Forelimb muscle (tissue), 1 donor: Measurements from ENCODE around the gene RACK1. TPM values are rescaled to one million over a fixed set of nuclear protein-coding genes. Genes with fewer than 3 reads are reported as not detected.
"Not testable (repeated sequence)": the region's sequence is repeated elsewhere in the genome, so short reads cannot be mapped to it uniquely, and the experiment has no call there.

Experiments used
- DNase-seq: peaks from one replicate; pipeline ENCODE4 v3.0.0-alpha.2; 2013; ENCODE audit warnings: low read depth
- polyA plus RNA-seq: library from polyadenylated mRNA; unstranded; fragments of 120-200 nt; gene quantifications from one replicate; pipeline ENCODE4 v1.2.1, GENCODE V29; 2013; ENCODE audit not compliant: insufficient read length

RACK1 gene
- polyA plus RNA-seq, result 3,643 TPM

GRCh38 chr5:181243564-181244343 is at the start of gene RACK1:
Gene RACK1 (minus strand): TSS chr5:181243906. CDS start chr5:181243800, 106 bp downstream.
- DNase-seq, result peak; percentile 77

- not testable (repeated sequence) for DNase-seq
Observed at GRCh38 chr5:181287331-181287730, 43.6 kb upstream of the RACK1 start.

GRCh38 chr5:181285962-181286705 is 42.4 kb upstream of the RACK1 start:
- DNase-seq, result not testable (repeated sequence)

- DNase-seq, result not testable (repeated sequence)
Observed at GRCh38 chr5:181283841-181284755, 40.4 kb upstream of the RACK1 start.

GRCh38 chr5:181283347-181283746 is 39.6 kb upstream of the RACK1 start:
- no peak for DNase-seq

- DNase-seq, result no peak
Observed at GRCh38 chr5:181282874-181283273, 39.2 kb upstream of the RACK1 start.

- DNase-seq, result not testable (repeated sequence)
Observed at GRCh38 chr5:181282415-181282814, 38.7 kb upstream of the RACK1 start.

GRCh38 chr5:181281984-181282316 is 38.2 kb upstream of the RACK1 start:
- DNase-seq, result no peak

- DNase-seq, result no peak
Observed at GRCh38 chr5:181281077-181281983, 37.6 kb upstream of the RACK1 start.

- no peak for DNase-seq
Observed at GRCh38 chr5:181280251-181280762, 36.6 kb upstream of the RACK1 start.

- not testable (repeated sequence) for DNase-seq
Observed at GRCh38 chr5:181273433-181273744, 29.7 kb upstream of the RACK1 start.

- DNase-seq, result no peak
Observed at GRCh38 chr5:181271081-181271480, 27.4 kb upstream of the RACK1 start.

GRCh38 chr5:181267907-181268306 is 24.2 kb upstream of the RACK1 start:
- not testable (repeated sequence) for DNase-seq

- not testable (repeated sequence) for DNase-seq
Observed at GRCh38 chr5:181267291-181267904, 23.7 kb upstream of the RACK1 start.

GRCh38 chr5:181265092-181265671 is 21.5 kb upstream of the RACK1 start:
- DNase-seq, result no peak

GRCh38 chr5:181263633-181264032 is 19.9 kb upstream of the RACK1 start:
- DNase-seq, result no peak

GRCh38 chr5:181261320-181262049 is 17.8 kb upstream of the RACK1 start:
- no peak for DNase-seq

GRCh38 chr5:181260720-181261319 is 17.1 kb upstream of the RACK1 start, which contains the start of gene TRIM52:
Gene TRIM52 (minus strand): TSS chr5:181261143. CDS start chr5:181260813, 330 bp downstream.
- DNase-seq, result peak; percentile 74
